HG02588 (cell line): ENCODE measurements around the gene CUL2.

Source experiments
- ATAC-seq: cut with Tn5 transposase; IDR thresholded peaks from one replicate; pipeline ENCODE4 v1.9.1; 2021; ENCODE audit warnings: mild to moderate bottlenecking, moderate library complexity; ENCODE audit not compliant: unreplicated experiment

The CUL2 gene

GRCh38 chr10:35090162-35090954, at the start of gene CUL2:
Gene CUL2 (minus strand): TSS chr10:35090341. CDS start chr10:35071317, 19,024 bp downstream.
- ATAC-seq = peak; percentile 97

- peak; percentile 47 for ATAC-seq
Observed at GRCh38 chr10:35136263-35136815, 46.2 kb upstream of the CUL2 start.

GRCh38 chr10:35135861-35136260, 45.7 kb upstream of the CUL2 start:
- no peak for ATAC-seq

GRCh38 chr10:35133586-35133985, 43.4 kb upstream of the CUL2 start:
- no peak for ATAC-seq

GRCh38 chr10:35132727-35133126, 42.6 kb upstream of the CUL2 start:
- ATAC-seq = no peak

GRCh38 chr10:35130663-35131062, 40.5 kb upstream of the CUL2 start:
- ATAC-seq = no peak

GRCh38 chr10:35129185-35129674, 39.1 kb upstream of the CUL2 start:
- no peak for ATAC-seq

- peak; percentile 19 for ATAC-seq
Observed at GRCh38 chr10:35127289-35127891, 37.2 kb upstream of the CUL2 start.

- ATAC-seq = peak; percentile 75
Observed at GRCh38 chr10:35126530-35127288, 36.6 kb upstream of the CUL2 start, which contains the start of gene CREM. Gene CREM (plus strand): TSS chr10:35126846. CDS start chr10:35137836, 10,990 bp downstream.

GRCh38 chr10:35126062-35126529, 36.0 kb upstream of the CUL2 start:
- ATAC-seq = peak; percentile 0

- no peak for ATAC-seq
Observed at GRCh38 chr10:35124540-35124939, 34.4 kb upstream of the CUL2 start.

- no peak for ATAC-seq
Observed at GRCh38 chr10:35119378-35119777, 29.2 kb upstream of the CUL2 start.

GRCh38 chr10:35112571-35112970, 22.4 kb upstream of the CUL2 start:
- ATAC-seq = no peak

GRCh38 chr10:35103882-35104281, 13.7 kb upstream of the CUL2 start:
- no peak for ATAC-seq

- ATAC-seq = no peak
Observed at GRCh38 chr10:35097510-35097909, 7.4 kb upstream of the CUL2 start.

- no peak for ATAC-seq
Observed at GRCh38 chr10:35096312-35096711, 6.2 kb upstream of the CUL2 start.

GRCh38 chr10:35092851-35093250, 2.7 kb upstream of the CUL2 start:
- no peak for ATAC-seq

GRCh38 chr10:35091994-35092790, 2.1 kb upstream of the CUL2 start:
- no peak for ATAC-seq

- ATAC-seq = peak; percentile 14
Observed at GRCh38 chr10:35089611-35090161, 455 bp downstream of the CUL2 start.

- no peak for ATAC-seq
Observed at GRCh38 chr10:35083242-35083641, 6.9 kb downstream of the CUL2 start.
